ENCODE measurements around the gene TLE7. TPM values are rescaled to one million over a fixed set of nuclear protein-coding genes. Genes with fewer than 3 reads are reported as not detected.
A peak's percentile ranks its signal among the peaks of the same experiment; 100 is the strongest.

Gene TLE7
- total RNA-seq, 1 donor from 2014 or later, result not detected

DNA sequence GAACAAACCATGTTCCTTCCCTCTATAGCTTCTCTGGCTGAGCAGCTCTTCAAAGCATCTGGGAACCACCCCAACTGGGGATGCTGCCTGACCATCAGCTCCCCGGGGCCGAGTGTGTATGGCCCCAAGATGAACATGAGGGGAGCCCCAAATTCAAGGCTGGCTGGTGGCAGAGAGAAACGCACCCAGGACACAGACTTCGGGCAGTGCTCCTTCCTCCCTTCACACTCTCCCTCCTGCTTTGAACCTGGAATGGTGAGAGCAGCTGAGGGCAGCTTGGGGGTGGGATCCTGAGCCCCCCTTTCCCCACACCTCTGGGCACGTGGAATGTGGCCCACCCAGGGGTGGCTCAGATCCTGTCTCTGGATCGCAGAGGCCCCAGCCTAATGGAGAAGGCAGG, 17.2 kb downstream of the TLE7 start:
- DNase-seq (ENCODE audit: low spot score), result no peak
- H3K27me3 Mint-ChIP-seq (ENCODE audit: low read depth), result peaks cover 34% of the 10 kb centered on the region
- no peaks in the 10 kb centered on the region for H3K9me3 Mint-ChIP-seq
- H3K4me3 Mint-ChIP-seq (ENCODE audit: low read depth), result no peak overlapping the region
- H3K4me1 Mint-ChIP-seq (ENCODE audit: low read depth), result peaks cover 3% of the 10 kb centered on the region
- intact Hi-C loops (cut with micrococcal nuclease), result no loop called here
- H3K27ac Mint-ChIP-seq, result no peak overlapping the region
- no peaks in the 10 kb centered on the region for H3K36me3 Mint-ChIP-seq (ENCODE audit: low read depth)

DNA sequence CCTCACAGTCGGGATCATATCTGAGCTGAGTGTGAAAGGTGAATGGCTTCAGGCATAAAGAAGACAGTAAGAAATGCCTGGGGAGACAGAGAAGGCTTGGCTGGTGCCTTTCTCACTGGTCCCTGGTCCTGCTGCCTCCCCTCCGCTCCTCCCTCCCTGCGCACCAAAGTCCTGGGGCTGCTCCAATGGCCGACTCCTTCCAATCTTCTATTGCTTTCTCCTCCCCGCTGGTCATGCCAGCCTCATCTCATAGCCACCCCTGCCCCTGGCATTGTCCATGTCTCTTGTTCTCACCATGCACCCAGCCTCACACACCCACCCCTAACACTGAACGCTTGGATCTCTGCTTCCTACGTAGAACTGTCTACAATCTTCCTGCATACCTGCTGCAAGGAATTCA, 18.0 kb downstream of the TLE7 start:
- Mint-ChIP-seq H3K27me3 (ENCODE audit: low read depth) (peaks cover 32% of the 10 kb centered on the region), H3K4me1 (ENCODE audit: low read depth) (peaks cover 3% of the 10 kb centered on the region), H3K36me3 (ENCODE audit: low read depth) (no peaks in the 10 kb centered on the region), H3K27ac (no peak overlapping the region), H3K4me3 (ENCODE audit: low read depth) (no peak overlapping the region), H3K9me3 (no peaks in the 10 kb centered on the region)
- intact Hi-C loops (cut with micrococcal nuclease), result no loop called here
- no peak for DNase-seq (ENCODE audit: low spot score)

DNA sequence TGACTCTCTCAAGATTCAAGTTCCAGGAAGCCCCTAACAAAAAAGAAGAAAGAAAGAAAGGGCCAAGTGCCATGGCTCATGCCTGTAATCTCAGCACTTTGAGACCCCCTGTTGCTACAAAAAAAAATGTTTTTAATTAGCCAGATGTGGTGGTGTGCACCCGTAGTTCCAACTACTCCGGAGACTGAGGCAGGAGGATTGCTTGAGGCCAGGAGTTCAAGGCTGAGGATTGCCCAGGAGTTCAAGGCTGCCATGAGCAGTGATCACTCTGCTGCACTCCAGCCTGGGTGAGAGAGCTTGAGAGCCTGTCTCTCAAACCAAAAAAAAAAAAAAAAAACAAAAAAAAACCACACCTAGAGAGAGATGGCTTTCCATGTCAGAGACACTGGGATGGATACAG, 18.8 kb downstream of the TLE7 start:
- Mint-ChIP-seq H3K4me3 (ENCODE audit: low read depth) (no peak overlapping the region), H3K4me1 (ENCODE audit: low read depth) (peaks cover 3% of the 10 kb centered on the region), H3K9me3 (no peaks in the 10 kb centered on the region), H3K27ac (no peak overlapping the region), H3K36me3 (ENCODE audit: low read depth) (no peaks in the 10 kb centered on the region), H3K27me3 (ENCODE audit: low read depth) (peaks cover 31% of the 10 kb centered on the region)
- intact Hi-C loops (cut with micrococcal nuclease), result no loop called here
- no peak for DNase-seq (ENCODE audit: low spot score)

DNA sequence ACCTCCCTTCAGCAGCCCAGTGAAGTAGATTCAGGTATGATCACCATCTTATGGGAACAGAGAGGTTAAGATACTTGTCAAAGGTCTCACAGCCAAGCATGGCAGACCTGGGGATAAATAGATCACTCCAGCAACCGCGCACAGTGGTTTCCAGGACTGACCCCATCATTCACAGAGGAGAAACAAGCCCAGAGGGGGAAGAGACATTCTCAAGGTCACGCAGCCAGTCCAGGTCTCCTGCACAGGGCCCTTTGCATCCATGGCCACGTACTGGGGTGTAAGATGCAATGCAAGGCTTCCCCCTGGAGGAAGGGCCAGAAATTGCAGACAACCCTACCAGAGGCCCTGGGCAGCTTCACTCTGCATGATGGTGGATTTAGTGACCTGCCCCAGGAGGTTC, 19.9 kb downstream of the TLE7 start:
- intact Hi-C loops (cut with micrococcal nuclease), result no loop called here
- no peaks in the 10 kb centered on the region for H3K9me3 Mint-ChIP-seq
- peaks cover 26% of the 10 kb centered on the region for H3K27me3 Mint-ChIP-seq (ENCODE audit: low read depth)
- no peak overlapping the region for H3K4me3 Mint-ChIP-seq (ENCODE audit: low read depth)
- H3K27ac Mint-ChIP-seq, result no peak overlapping the region
- H3K36me3 Mint-ChIP-seq (ENCODE audit: low read depth), result no peaks in the 10 kb centered on the region
- DNase-seq (ENCODE audit: low spot score), result peak; percentile 18
- H3K4me1 Mint-ChIP-seq (ENCODE audit: low read depth), result peaks cover 3% of the 10 kb centered on the region

DNA sequence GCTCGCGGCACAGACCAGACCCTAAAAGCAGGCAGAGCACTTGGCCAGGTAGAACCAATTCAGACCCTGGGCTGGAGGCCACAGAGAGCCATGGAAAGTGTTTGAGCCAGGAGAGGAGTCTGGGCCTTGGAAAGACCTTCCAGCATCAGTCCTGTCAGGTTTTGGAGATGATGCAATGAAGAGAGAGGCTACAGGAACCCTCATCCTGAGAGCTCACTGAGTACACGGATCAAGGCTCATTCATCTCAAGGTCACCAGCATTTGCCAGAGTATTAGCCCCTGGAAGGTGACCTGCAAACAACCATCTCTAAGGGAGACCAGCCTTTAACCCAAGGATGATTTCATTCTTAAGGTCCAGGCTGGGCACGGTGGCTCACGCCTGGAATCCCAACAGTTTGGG, 27.8 kb downstream of the TLE7 start:
- Mint-ChIP-seq H3K36me3 (ENCODE audit: low read depth) (no peaks in the 10 kb centered on the region), H3K27ac (no peak overlapping the region), H3K9me3 (no peaks in the 10 kb centered on the region), H3K4me1 (ENCODE audit: low read depth) (peaks cover 2% of the 10 kb centered on the region), H3K27me3 (ENCODE audit: low read depth) (peaks cover 16% of the 10 kb centered on the region), H3K4me3 (ENCODE audit: low read depth) (no peak overlapping the region)
- DNase-seq (ENCODE audit: low spot score), result no peak
- intact Hi-C loops (cut with micrococcal nuclease), result no loop called here

DNA sequence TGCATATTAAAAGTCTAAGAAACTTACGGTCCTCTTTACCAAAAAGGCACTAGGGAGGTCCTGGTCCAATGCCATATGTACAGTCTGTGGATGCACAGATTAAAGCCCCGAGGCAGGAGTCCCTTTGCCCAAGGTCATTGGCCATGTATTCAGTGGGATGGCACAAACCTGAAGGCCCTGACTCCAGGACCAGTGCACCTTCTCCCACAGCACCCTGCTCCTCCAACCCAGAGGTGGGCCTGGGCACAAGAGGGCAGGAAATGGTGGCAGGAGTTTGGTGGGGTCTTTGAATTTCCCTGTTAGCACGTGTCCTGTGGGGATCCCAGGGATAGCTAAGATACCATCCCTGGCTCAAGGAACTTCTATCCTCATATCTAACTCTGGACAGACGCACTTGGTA, 28.5 kb downstream of the TLE7 start:
- intact Hi-C loops (cut with micrococcal nuclease), result loop anchor here (2.0 kb wide), 1 partner anchor 197 kb away; no protein-coding TSS in a partner anchor
- Mint-ChIP-seq H3K9me3 (no peaks in the 10 kb centered on the region), H3K4me1 (ENCODE audit: low read depth) (peaks cover 3% of the 10 kb centered on the region), H3K27me3 (ENCODE audit: low read depth) (peaks cover 19% of the 10 kb centered on the region), H3K36me3 (ENCODE audit: low read depth) (no peaks in the 10 kb centered on the region), H3K4me3 (ENCODE audit: low read depth) (no peak overlapping the region), H3K27ac (no peak overlapping the region)
- no peak for DNase-seq (ENCODE audit: low spot score)

DNA sequence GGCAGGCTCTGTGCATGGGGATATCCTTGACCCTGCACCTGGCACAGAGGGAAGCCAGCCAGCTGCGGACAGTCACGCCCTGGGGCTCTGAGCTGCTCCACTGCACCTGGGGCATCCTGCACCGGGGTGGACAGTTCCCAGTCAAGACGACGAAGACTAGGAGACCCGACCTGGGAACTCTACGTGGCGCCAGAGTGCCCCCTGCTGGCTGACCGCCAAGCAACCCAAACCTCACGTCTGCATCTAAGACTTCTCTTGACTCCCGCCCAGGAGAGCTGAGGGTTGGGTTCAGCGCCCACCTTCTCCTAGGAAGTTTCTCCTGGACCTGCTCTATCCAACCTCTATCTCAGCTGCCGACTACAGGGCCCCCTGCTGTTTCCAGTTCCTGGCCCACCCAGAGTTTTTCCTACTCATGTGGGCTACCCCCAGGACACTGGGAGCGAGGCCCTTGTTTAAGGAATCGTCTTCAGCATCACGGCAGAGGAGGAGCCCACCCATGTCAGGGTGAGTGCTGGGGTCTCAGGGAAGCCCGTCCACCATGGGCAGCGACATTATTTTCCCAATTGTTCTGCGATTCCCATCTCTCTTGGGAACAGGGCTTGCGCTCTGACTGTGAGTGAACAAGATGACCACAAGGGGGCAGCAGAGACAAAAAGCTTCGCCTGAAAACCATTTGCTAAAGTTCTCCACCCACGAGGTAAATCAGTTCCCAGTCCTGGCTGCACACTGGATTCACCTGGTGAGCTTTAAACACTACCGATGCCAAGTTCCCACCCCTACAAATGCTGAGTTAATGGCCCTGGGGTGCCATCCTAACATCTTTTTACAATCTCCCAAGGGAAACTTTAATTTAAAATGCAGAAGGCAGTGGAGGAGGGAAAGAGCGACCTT, 29.3 kb downstream of the TLE7 start:
- peak; percentile 46 for DNase-seq (ENCODE audit: low spot score)
- intact Hi-C loops (cut with micrococcal nuclease), result loop anchor here (1.0 to 2.0 kb wide), 2 partner anchors 87 to 198 kb away; no protein-coding TSS in a partner anchor
- H3K27me3 Mint-ChIP-seq (ENCODE audit: low read depth), result peaks cover 19% of the 10 kb centered on the region
- H3K4me1 Mint-ChIP-seq (ENCODE audit: low read depth), result peaks cover 8% of the 10 kb centered on the region
- H3K9me3 Mint-ChIP-seq, result no peaks in the 10 kb centered on the region
- no peaks in the 10 kb centered on the region for H3K36me3 Mint-ChIP-seq (ENCODE audit: low read depth)
- H3K4me3 Mint-ChIP-seq (ENCODE audit: low read depth), result no peak overlapping the region
- H3K27ac Mint-ChIP-seq, result no peak overlapping the region

DNA sequence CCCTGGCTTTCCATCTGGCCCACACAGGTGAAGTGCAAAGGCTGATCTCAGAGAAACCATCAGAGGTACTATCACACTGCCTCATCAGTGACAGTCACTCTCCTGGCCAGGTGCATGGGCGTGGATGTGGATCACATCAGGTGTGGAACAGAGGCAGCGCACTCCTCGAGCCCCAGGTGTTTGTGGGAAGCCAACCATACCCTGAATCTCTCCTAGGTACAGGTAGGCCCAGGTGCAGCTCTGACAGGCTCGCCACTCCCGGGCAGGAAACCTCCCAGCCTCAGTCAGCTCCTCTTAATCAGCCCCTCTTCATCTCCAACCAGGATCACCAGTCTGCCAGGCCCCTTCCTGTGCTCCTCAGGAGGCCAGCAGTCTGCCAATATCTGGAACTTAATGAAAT, 31.7 kb downstream of the TLE7 start:
- H3K27me3 Mint-ChIP-seq (ENCODE audit: low read depth), result peaks cover 28% of the 10 kb centered on the region
- no peaks in the 10 kb centered on the region for H3K36me3 Mint-ChIP-seq (ENCODE audit: low read depth)
- no peak overlapping the region for H3K4me3 Mint-ChIP-seq (ENCODE audit: low read depth)
- peaks cover 23% of the 10 kb centered on the region for H3K4me1 Mint-ChIP-seq (ENCODE audit: low read depth)
- H3K27ac Mint-ChIP-seq, result no peak overlapping the region
- DNase-seq (ENCODE audit: low spot score), result no peak
- intact Hi-C loops (cut with micrococcal nuclease), result no loop called here
- no peaks in the 10 kb centered on the region for H3K9me3 Mint-ChIP-seq

DNA sequence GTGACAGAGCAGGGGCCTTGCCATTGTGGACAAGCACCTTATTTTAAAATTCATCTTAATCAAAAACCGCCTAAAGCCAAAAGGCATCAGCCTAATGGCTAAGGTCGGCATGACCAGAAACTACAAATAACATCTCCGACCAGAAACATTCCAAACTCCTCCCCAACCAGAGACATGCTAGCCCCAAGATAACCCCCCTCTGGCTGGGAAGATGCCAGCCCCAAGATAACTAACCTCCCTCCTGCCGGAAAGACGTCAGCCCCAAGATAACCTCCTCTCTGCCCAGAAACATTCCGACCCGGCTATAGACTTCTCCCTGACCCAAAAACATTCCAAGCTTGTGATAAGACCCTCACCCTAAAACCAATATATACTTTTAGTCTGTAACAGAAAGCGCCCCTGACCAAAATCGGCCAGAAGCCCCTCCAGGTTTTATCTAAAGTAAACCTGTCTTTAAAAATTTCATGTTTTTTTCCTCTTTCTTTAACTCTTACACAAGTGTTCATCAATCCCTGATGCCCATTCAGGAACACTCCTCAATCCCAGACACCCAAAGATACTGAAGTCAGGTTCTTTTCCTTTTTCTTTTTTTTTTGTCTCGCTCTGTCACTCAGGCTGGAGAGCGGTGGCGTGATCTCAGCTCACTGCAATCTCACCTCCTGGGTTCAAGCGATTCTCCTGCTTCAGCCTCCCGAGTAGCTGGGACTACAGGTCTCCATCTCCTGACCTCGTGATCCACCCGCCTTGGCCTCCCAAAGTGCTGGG, 32.7 kb downstream of the TLE7 start:
- no peaks in the 10 kb centered on the region for H3K9me3 Mint-ChIP-seq
- intact Hi-C loops (cut with micrococcal nuclease), result no loop called here
- DNase-seq (ENCODE audit: low spot score), result no peak
- H3K27ac Mint-ChIP-seq, result no peak overlapping the region
- H3K27me3 Mint-ChIP-seq (ENCODE audit: low read depth), result peaks cover 35% of the 10 kb centered on the region
- peaks cover 23% of the 10 kb centered on the region for H3K4me1 Mint-ChIP-seq (ENCODE audit: low read depth)
- no peaks in the 10 kb centered on the region for H3K36me3 Mint-ChIP-seq (ENCODE audit: low read depth)
- no peak overlapping the region for H3K4me3 Mint-ChIP-seq (ENCODE audit: low read depth)

DNA sequence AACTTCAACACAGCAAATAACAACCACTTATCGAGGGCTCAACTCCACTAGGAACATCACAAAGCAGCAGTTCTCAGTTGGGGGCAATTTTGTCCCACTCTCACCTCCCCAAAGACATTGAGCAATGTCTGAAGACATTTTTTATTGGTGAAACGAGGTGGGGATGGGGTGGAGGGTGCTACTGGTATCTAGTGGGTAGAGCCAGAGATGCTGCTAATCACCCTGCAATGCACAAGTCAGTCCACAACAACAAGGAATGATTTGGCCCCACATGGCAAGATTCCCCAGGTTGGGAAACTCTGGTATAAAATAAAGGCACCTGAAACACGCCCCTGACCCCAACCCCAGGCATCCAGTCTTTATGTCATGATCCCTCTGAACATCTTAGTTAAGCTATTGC, 33.3 kb downstream of the TLE7 start:
- DNase-seq (ENCODE audit: low spot score), result no peak
- intact Hi-C loops (cut with micrococcal nuclease), result no loop called here

DNA sequence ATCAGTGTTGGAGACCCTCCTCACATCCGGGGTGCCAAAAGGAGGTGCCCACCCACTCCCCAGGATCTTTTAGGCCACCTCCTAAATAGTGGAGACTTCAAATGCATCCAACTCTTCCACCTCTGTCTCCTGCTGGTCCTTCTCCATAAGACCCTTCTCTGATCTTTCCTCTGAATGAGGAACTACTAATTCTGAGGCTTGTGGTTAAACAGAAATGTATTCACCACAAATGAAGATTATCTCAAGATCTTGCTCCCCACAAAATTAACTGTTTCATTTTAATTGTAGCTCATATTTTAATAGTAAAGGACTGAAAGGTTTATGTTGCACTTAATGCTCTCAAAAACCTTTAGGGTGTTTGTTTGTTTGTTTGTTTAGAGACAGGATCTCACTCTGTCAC, 34.1 kb downstream of the TLE7 start:
- H3K4me1 Mint-ChIP-seq (ENCODE audit: low read depth), result peaks cover 21% of the 10 kb centered on the region
- no peak overlapping the region for H3K27ac Mint-ChIP-seq
- H3K9me3 Mint-ChIP-seq, result no peaks in the 10 kb centered on the region
- no peak for DNase-seq (ENCODE audit: low spot score)
- H3K4me3 Mint-ChIP-seq (ENCODE audit: low read depth), result no peak overlapping the region
- intact Hi-C loops (cut with micrococcal nuclease), result no loop called here
- H3K36me3 Mint-ChIP-seq (ENCODE audit: low read depth), result no peaks in the 10 kb centered on the region
- peaks cover 35% of the 10 kb centered on the region for H3K27me3 Mint-ChIP-seq (ENCODE audit: low read depth)

More for the DNA sequence above, 33.3 kb downstream of the TLE7 start:
- Mint-ChIP-seq H3K9me3 (no peaks in the 10 kb centered on the region), H3K27ac (no peak overlapping the region), H3K4me3 (ENCODE audit: low read depth) (no peak overlapping the region), H3K4me1 (ENCODE audit: low read depth) (peaks cover 23% of the 10 kb centered on the region), H3K36me3 (ENCODE audit: low read depth) (no peaks in the 10 kb centered on the region), H3K27me3 (ENCODE audit: low read depth) (peaks cover 37% of the 10 kb centered on the region)

DNA sequence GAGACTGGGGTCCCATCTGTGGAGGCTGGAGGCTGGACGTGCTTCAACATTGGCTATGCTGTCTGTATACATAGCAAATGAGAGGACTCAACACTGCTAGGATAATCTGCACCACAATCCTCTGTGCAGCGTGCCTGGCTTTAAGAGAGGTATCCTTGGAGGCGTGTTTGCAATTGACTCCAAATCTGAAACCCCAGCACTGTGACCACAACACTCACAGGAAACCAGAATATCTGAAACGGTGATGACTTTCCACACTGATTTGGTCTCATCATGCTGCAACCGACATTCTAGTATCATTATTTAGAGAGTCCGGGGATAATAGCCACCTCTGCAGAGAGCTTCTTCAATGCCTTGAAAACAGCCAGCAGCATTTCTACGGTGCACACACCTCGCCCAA, 35.1 kb downstream of the TLE7 start:
- Mint-ChIP-seq H3K4me1 (ENCODE audit: low read depth) (peaks cover 21% of the 10 kb centered on the region), H3K27me3 (ENCODE audit: low read depth) (peaks cover 33% of the 10 kb centered on the region), H3K4me3 (ENCODE audit: low read depth) (no peak overlapping the region), H3K27ac (no peak overlapping the region), H3K36me3 (ENCODE audit: low read depth) (no peaks in the 10 kb centered on the region), H3K9me3 (no peaks in the 10 kb centered on the region)
- no peak for DNase-seq (ENCODE audit: low spot score)
- intact Hi-C loops (cut with micrococcal nuclease), result no loop called here

DNA sequence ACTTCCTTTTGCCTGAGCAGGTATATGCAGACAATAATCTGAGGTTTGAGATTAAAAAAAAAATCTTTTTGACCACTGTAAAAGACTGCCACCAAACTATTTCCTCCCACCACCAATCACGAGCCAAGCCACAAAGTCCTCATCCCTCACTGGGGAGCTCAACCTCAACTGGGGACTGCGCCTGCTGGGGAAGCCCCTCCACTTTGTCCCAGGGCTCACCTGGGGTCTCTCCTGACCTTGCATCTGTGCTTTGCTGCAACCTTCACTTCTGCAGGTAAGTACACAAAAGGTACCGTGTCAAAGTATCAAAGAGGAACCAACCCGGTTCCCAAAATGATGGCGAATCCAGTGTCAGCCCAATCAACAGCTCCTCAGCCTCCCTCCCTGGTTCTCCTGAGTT, 35.5 kb downstream of the TLE7 start:
- H3K4me1 Mint-ChIP-seq (ENCODE audit: low read depth), result peaks cover 21% of the 10 kb centered on the region
- no peaks in the 10 kb centered on the region for H3K9me3 Mint-ChIP-seq
- no peak for DNase-seq (ENCODE audit: low spot score)
- no peaks in the 10 kb centered on the region for H3K36me3 Mint-ChIP-seq (ENCODE audit: low read depth)
- no peak overlapping the region for H3K27ac Mint-ChIP-seq
- H3K4me3 Mint-ChIP-seq (ENCODE audit: low read depth), result no peak overlapping the region
- intact Hi-C loops (cut with micrococcal nuclease), result no loop called here
- peaks cover 33% of the 10 kb centered on the region for H3K27me3 Mint-ChIP-seq (ENCODE audit: low read depth)

Data from activated T-helper 2 cell treated with anti-CD3 and anti-CD28 coated beads, Interferon-gamma antibody, Interleukin-2, Interleukin-4, amounts not matched to agents 10 μg/mL and 5 μg/mL and 100 μg/mL, durations not matched to agents 14 hours and 24 hours and 36 hours (primary cell).